ENCODE measurements around the gene MYBPH.

MYBPH gene

DNA sequence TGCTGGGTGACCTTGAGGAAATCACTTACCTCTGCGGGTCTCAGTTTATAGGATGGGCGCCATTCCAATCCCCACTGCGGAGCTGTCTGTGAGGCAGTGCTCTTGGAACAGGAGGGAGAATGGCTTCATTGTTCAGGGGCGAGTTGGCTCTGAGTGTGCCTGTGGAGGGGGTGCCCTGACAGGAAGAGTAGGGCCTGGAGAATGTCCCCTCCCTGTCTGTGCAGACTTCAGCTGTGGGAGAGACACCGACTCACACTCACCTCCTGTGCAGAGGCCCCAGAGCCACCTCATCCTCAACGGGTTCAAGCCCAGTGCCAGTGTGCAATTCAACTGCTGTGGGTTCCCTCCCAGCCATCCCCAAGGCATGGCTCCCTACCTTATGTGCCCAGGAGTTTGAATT lies 31.0 kb downstream of the MYBPH start:
- no peak overlapping the region for H3K4me3 ChIP-seq (ENCODE audit: low read length)
- no peak overlapping the region for H3K9ac ChIP-seq (ENCODE audit: low read length)
- no peaks in the 10 kb centered on the region for H3K27me3 ChIP-seq (ENCODE audit: control insufficient read depth, insufficient read depth, low read length)
- no peak overlapping the region for H3K27ac ChIP-seq (ENCODE audit: low read depth, low read length)
- H3K4me1 ChIP-seq (ENCODE audit: control insufficient read depth, insufficient read depth, low read length) = no peaks in the 10 kb centered on the region
- no peaks in the 10 kb centered on the region for H3K36me3 ChIP-seq (ENCODE audit: control insufficient read depth, insufficient read depth, low read length)

DNA sequence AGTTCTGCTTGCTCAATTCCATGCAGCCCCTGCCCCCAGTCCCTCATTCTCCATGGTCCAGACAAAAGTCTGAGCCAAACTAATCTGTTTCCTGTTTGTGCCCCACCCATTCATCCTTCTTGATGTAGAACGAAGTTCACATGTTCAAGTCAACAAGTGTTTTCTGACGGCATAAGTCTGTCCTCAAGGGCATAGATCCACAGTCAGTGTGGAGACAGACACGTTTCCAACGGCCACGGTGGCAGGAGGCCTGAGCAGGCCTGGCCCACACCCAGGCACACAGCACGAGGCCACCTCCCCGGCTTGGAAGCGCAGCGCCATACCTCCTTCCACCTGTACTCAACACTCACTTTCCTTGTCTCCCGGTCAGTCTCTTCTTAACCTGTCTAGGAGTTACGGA lies 32.0 kb downstream of the MYBPH start:
- Histone ChIP-seq H3K9ac (ENCODE audit: low read length) (no peak overlapping the region), H3K36me3 (ENCODE audit: control insufficient read depth, insufficient read depth, low read length) (no peaks in the 10 kb centered on the region), H3K4me3 (ENCODE audit: low read length) (no peak overlapping the region), H3K4me1 (ENCODE audit: control insufficient read depth, insufficient read depth, low read length) (no peaks in the 10 kb centered on the region), H3K27me3 (ENCODE audit: control insufficient read depth, insufficient read depth, low read length) (no peaks in the 10 kb centered on the region), H3K27ac (ENCODE audit: low read depth, low read length) (no peak overlapping the region)

GRCh38 chr1:203142684-203143408 lies 32.8 kb downstream of the MYBPH start:
- Histone ChIP-seq H3K36me3 (ENCODE audit: control insufficient read depth, insufficient read depth, low read length) (no peaks in the 10 kb centered on the region), H3K4me3 (ENCODE audit: low read length) (no peak overlapping the region), H3K4me1 (ENCODE audit: control insufficient read depth, insufficient read depth, low read length) (no peaks in the 10 kb centered on the region), H3K9ac (ENCODE audit: low read length) (no peak overlapping the region), H3K27ac (ENCODE audit: low read depth, low read length) (no peak overlapping the region), H3K27me3 (ENCODE audit: control insufficient read depth, insufficient read depth, low read length) (no peaks in the 10 kb centered on the region)

GRCh38 chr1:203142124-203142523 lies 33.5 kb downstream of the MYBPH start:
- H3K27me3 ChIP-seq (ENCODE audit: control insufficient read depth, insufficient read depth, low read length) = no peaks in the 10 kb centered on the region
- no peaks in the 10 kb centered on the region for H3K4me1 ChIP-seq (ENCODE audit: control insufficient read depth, insufficient read depth, low read length)
- H3K27ac ChIP-seq (ENCODE audit: low read depth, low read length) = no peak overlapping the region
- H3K4me3 ChIP-seq (ENCODE audit: low read length) = no peak overlapping the region
- no peaks in the 10 kb centered on the region for H3K36me3 ChIP-seq (ENCODE audit: control insufficient read depth, insufficient read depth, low read length)
- H3K9ac ChIP-seq (ENCODE audit: low read length) = no peak overlapping the region

GRCh38 chr1:203140743-203141520 lies 34.7 kb downstream of the MYBPH start:
- H3K9ac ChIP-seq (ENCODE audit: low read length) = no peak overlapping the region
- no peaks in the 10 kb centered on the region for H3K36me3 ChIP-seq (ENCODE audit: control insufficient read depth, insufficient read depth, low read length)
- no peaks in the 10 kb centered on the region for H3K4me1 ChIP-seq (ENCODE audit: control insufficient read depth, insufficient read depth, low read length)
- H3K4me3 ChIP-seq (ENCODE audit: low read length) = no peak overlapping the region
- no peaks in the 10 kb centered on the region for H3K27me3 ChIP-seq (ENCODE audit: control insufficient read depth, insufficient read depth, low read length)
- no peak overlapping the region for H3K27ac ChIP-seq (ENCODE audit: low read depth, low read length)

DNA sequence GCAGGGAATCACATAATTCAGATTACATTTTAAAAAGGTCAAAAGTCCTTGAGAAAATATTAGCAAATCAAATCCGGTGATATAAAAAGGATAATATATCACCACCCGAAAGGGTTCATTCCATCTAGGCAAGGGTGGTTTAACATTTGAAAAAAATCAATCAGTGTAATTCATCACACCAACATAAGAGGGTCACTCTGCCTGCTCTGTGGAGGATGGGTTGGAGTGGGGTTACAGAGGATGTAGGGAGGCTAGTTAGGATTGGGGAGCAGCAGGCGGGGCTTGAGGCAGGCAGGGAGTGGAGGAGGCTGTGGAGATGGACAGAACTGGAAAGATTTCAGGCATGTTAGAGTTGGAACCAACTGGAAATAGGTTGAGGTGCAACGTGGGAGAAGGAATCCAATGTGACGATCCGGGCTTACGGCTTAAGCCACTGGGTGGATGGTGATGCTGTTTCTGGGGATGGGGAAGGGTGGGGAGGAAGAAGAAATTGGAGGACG lies 35.6 kb downstream of the MYBPH start:
- H3K9ac ChIP-seq (ENCODE audit: low read length) = no peak overlapping the region
- H3K4me3 ChIP-seq (ENCODE audit: low read length) = no peak overlapping the region
- H3K27me3 ChIP-seq (ENCODE audit: control insufficient read depth, insufficient read depth, low read length) = no peaks in the 10 kb centered on the region
- no peaks in the 10 kb centered on the region for H3K36me3 ChIP-seq (ENCODE audit: control insufficient read depth, insufficient read depth, low read length)
- H3K4me1 ChIP-seq (ENCODE audit: control insufficient read depth, insufficient read depth, low read length) = no peaks in the 10 kb centered on the region
- no peak overlapping the region for H3K27ac ChIP-seq (ENCODE audit: low read depth, low read length)

DNA sequence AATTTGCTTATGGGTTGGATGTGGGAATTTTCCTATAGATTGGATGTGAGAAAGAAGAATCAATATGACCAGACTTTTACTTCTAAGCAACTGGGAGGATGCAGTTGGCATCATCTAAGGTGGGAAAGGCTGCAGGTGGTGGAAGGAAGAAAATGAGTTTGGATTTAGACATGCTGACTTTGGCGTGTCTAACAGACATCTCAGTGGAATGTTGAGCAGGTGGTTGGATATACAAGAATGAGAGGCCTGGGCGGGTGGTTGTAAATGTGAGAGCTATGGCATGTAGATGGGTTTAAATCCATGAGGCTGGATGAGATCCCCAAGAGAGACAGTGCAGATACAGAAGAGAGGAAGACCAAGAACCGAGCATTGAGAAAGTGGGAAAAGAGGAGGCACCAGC lies 37.6 kb downstream of the MYBPH start:
- H3K4me3 ChIP-seq (ENCODE audit: low read length) = no peak overlapping the region
- H3K9ac ChIP-seq (ENCODE audit: low read length) = no peak overlapping the region
- no peaks in the 10 kb centered on the region for H3K27me3 ChIP-seq (ENCODE audit: control insufficient read depth, insufficient read depth, low read length)
- H3K27ac ChIP-seq (ENCODE audit: low read depth, low read length) = no peak overlapping the region
- H3K36me3 ChIP-seq (ENCODE audit: control insufficient read depth, insufficient read depth, low read length) = no peaks in the 10 kb centered on the region
- no peaks in the 10 kb centered on the region for H3K4me1 ChIP-seq (ENCODE audit: control insufficient read depth, insufficient read depth, low read length)

GRCh38 chr1:203137324-203137723 lies 38.3 kb downstream of the MYBPH start:
- no peak overlapping the region for H3K4me3 ChIP-seq (ENCODE audit: low read length)
- no peaks in the 10 kb centered on the region for H3K27me3 ChIP-seq (ENCODE audit: control insufficient read depth, insufficient read depth, low read length)
- no peak overlapping the region for H3K27ac ChIP-seq (ENCODE audit: low read depth, low read length)
- no peaks in the 10 kb centered on the region for H3K36me3 ChIP-seq (ENCODE audit: control insufficient read depth, insufficient read depth, low read length)
- H3K4me1 ChIP-seq (ENCODE audit: control insufficient read depth, insufficient read depth, low read length) = no peaks in the 10 kb centered on the region
- H3K9ac ChIP-seq (ENCODE audit: low read length) = no peak overlapping the region

DNA sequence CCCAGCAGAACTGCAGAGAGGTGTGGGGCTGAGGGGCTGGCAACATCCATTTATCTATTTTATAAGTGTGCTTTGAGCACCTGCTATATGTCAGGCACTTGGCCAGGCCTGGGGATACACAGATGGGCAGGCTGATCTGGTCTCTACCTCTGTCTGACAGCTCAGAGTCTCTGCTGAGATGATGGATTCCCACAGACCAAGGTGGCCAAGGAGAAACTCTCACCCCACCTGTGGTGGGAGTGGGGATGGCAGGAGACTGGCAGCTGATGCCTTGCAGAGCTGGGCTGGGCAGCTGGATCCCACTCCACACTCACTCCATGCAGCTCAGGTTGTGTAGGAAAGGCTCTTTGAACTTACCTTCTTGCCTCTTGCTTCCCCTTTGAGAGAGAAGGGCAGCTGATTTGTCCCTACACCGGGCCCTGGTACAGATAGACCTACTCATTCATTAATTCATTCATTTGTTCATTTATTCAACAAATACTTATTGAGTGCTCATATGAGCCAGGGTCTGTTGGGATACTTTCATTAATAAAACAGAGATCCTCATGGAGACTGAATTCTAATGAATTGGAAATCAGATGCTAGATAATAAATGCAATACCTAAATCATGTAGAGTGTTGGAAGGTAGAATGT lies 39.1 kb downstream of the MYBPH start:
- Histone ChIP-seq H3K9ac (ENCODE audit: low read length) (no peak overlapping the region), H3K36me3 (ENCODE audit: control insufficient read depth, insufficient read depth, low read length) (no peaks in the 10 kb centered on the region), H3K4me3 (ENCODE audit: low read length) (no peak overlapping the region), H3K27ac (ENCODE audit: low read depth, low read length) (no peak overlapping the region), H3K4me1 (ENCODE audit: control insufficient read depth, insufficient read depth, low read length) (no peaks in the 10 kb centered on the region), H3K27me3 (ENCODE audit: control insufficient read depth, insufficient read depth, low read length) (no peaks in the 10 kb centered on the region)

- Histone ChIP-seq H3K4me1 (ENCODE audit: control insufficient read depth, insufficient read depth, low read length) (no peaks in the 10 kb centered on the region), H3K9ac (ENCODE audit: low read length) (no peak overlapping the region), H3K27ac (ENCODE audit: low read depth, low read length) (no peak overlapping the region), H3K4me3 (ENCODE audit: low read length) (no peak overlapping the region), H3K27me3 (ENCODE audit: control insufficient read depth, insufficient read depth, low read length) (no peaks in the 10 kb centered on the region), H3K36me3 (ENCODE audit: control insufficient read depth, insufficient read depth, low read length) (no peaks in the 10 kb centered on the region)
Measured at GRCh38 chr1:203135636-203136305, 39.9 kb downstream of the MYBPH start.

DNA sequence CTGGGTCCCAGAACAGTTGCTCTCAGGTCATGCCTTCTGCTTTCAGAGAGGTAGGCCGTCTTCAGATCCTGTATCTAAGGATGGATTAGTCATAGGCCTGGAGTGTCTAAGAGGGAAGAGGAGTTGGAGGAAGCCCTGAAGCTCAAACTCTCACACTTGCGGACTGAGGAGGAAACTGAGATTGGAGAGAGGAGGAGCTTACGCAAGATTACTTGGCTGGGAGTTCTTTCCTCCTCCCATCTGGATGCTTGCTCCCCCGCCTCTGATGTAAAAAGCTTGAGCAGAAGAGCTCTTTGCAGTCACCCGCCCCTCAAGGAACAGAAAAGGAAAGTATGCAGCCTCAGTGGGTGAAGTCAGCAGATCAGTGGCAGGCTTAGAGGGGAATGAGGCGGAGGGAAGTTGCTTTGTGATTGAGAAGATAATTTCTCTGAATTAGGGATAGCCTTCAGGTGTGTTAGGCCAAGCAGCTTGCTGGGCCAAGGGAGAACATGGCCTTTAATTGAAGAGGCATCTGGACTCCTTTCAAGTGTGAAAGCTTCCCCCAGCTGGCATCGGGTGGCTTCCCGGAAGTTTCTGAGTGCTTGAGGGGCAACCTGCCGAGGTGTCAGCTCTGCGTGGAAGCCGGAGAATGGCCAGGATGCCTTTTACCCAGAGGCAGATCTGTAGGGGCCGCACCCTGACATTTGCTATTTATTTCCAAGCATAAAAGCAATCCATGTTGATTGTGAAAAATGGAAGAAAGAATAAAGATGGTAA lies 41.5 kb downstream of the MYBPH start:
- H3K4me1 ChIP-seq (ENCODE audit: control insufficient read depth, insufficient read depth, low read length) = no peaks in the 10 kb centered on the region
- H3K27ac ChIP-seq (ENCODE audit: low read depth, low read length) = no peak overlapping the region
- no peaks in the 10 kb centered on the region for H3K36me3 ChIP-seq (ENCODE audit: control insufficient read depth, insufficient read depth, low read length)
- no peak overlapping the region for H3K9ac ChIP-seq (ENCODE audit: low read length)
- H3K4me3 ChIP-seq (ENCODE audit: low read length) = no peak overlapping the region
- H3K27me3 ChIP-seq (ENCODE audit: control insufficient read depth, insufficient read depth, low read length) = no peaks in the 10 kb centered on the region

Measured in rectal smooth muscle tissue (tissue), 1 donor.